MCF 10A (cell line): ENCODE measurements around the gene FOXP1. TPM values are rescaled to one million over a fixed set of nuclear protein-coding genes. Genes with fewer than 3 reads are reported as not detected.

Experiments
- BruUV-seq: library from RNA; stranded (reverse); fragments of 400-500 nt; replicated peaks from 2 replicates; lab custom pipeline; 2021; lab: Mats Ljungman, UMichigan
- CTCF ChIA-PET: fragments of 300-600 bp; sonication (Branson Sonifier 250); formaldehyde crosslinking; extraction: SDS; loops from one replicate; lab custom pipeline; 2021; ENCODE audit warnings: antibody characterized with exemption, inconsistent platforms; lab: Yijun Ruan, JAX
- POLR2A ChIA-PET: fragments of 300-600, 350-650 bp; sonication (Branson Sonifier 250); formaldehyde crosslinking; extraction: SDS; loops from one replicate; lab custom pipeline; 2020; ENCODE audit warnings: antibody characterized with exemption, inconsistent platforms; lab: Yijun Ruan, JAX
- DNase-seq: peaks from one replicate; pipeline ENCODE4 v3.0.0-alpha.2; 2018; ENCODE audit not compliant: unreplicated experiment
- H3K27ac Mint-ChIP-seq: one replicate; pipeline ENCODE4 v1.8.0; 2022; ENCODE audit warnings: mild to moderate bottlenecking, low read depth, mixed read lengths; ENCODE audit not compliant: unreplicated experiment
- H3K27me3 Mint-ChIP-seq: one replicate; pipeline ENCODE4 v1.8.0; 2022; ENCODE audit warnings: mixed read lengths; ENCODE audit not compliant: insufficient read depth, unreplicated experiment
- H3K36me3 Mint-ChIP-seq: one replicate; pipeline ENCODE4 v1.8.0; 2022; ENCODE audit warnings: mild to moderate bottlenecking, moderate library complexity, mixed read lengths; ENCODE audit not compliant: insufficient read depth, unreplicated experiment
- H3K4me1 Mint-ChIP-seq: one replicate; pipeline ENCODE4 v1.8.0; 2022; ENCODE audit warnings: mixed read lengths; ENCODE audit not compliant: insufficient read depth, unreplicated experiment
- H3K4me3 Mint-ChIP-seq: one replicate; pipeline ENCODE4 v1.8.0; 2022; ENCODE audit warnings: mild to moderate bottlenecking, moderate library complexity, mixed read lengths; ENCODE audit not compliant: unreplicated experiment
- H3K9me3 Mint-ChIP-seq: one replicate; pipeline ENCODE4 v1.8.0; 2022; ENCODE audit warnings: mixed read lengths; ENCODE audit not compliant: unreplicated experiment
- CTCF ChIP-seq: fragments of 200-600 bp; IDR thresholded peaks from one replicate; pipeline ENCODE4 v1.8.0; 2022; ENCODE audit warnings: antibody characterized with exemption, mild to moderate bottlenecking; ENCODE audit not compliant: unreplicated experiment
- intact Hi-C: fragments of 100-400 bp; cut with micrococcal nuclease; formaldehyde crosslinking; loops from 2 replicates; pipeline ENCODE4 v1.14.1; 2022
- total RNA-seq: library from RNA; stranded (reverse); gene quantifications from 2 replicates; pipeline ENCODE4 v1.2.3, GENCODE V29; 2022

The FOXP1 gene
- total RNA-seq, 1 experiment from 2014 or later = 49.0 TPM

GRCh38 chr3:71581457-71582035, 2.0 kb downstream of the FOXP1 start:
- no peaks in the 10 kb centered on the region for H3K27me3 Mint-ChIP-seq
- peak overlapping the region; percentile 85 for H3K4me3 Mint-ChIP-seq
- intact Hi-C loops = loop anchor here (2.0 to 10.0 kb wide), 4 partner anchors 45 to 367 kb away; no protein-coding TSS in a partner anchor
- ChIA-PET CTCF (interaction anchor here (0.6 to 2.2 kb wide), 6 partner anchors 75 to 725 kb away, joined by 3 to 16 read pairs (median 4); no protein-coding TSS in a partner anchor), POLR2A (interaction anchor here (0.6 to 5.9 kb wide), 14 partner anchors 17 to 599 kb away, joined by 3 to 219 read pairs (median 10); no protein-coding TSS in a partner anchor)
- H3K27ac Mint-ChIP-seq = peak overlapping the region; percentile 97
- no TSS peak for BruUV-seq
- DNase-seq = no peak
- peaks cover 18% of the 10 kb centered on the region for H3K36me3 Mint-ChIP-seq
- no peaks in the 10 kb centered on the region for H3K9me3 Mint-ChIP-seq
- peaks cover 26% of the 10 kb centered on the region for H3K4me1 Mint-ChIP-seq
- no peak for TF ChIP-seq CTCF

GRCh38 chr3:71580636-71581456, 2.7 kb downstream of the FOXP1 start:
- intact Hi-C loops = loop anchor here (1.0 to 10.0 kb wide), 6 partner anchors 44 to 574 kb away; no protein-coding TSS in a partner anchor
- no TSS peak for BruUV-seq
- POLR2A ChIA-PET = interaction anchor here (0.7 to 2.1 kb wide), 19 partner anchors 18 to 829 kb away, joined by 3 to 32 read pairs (median 6); no protein-coding TSS in a partner anchor
- peak overlapping the region; percentile 97 for H3K27ac Mint-ChIP-seq
- no peak for TF ChIP-seq CTCF
- CTCF ChIA-PET = interaction anchor here (0.6 to 0.9 kb wide), 5 partner anchors 30 to 470 kb away, joined by 3 to 5 read pairs (median 3); no protein-coding TSS in a partner anchor
- H3K4me3 Mint-ChIP-seq = peak overlapping the region; percentile 85
- H3K27me3 Mint-ChIP-seq = no peaks in the 10 kb centered on the region
- DNase-seq = peak; percentile 36
- peaks cover 23% of the 10 kb centered on the region for H3K4me1 Mint-ChIP-seq
- peaks cover 18% of the 10 kb centered on the region for H3K36me3 Mint-ChIP-seq
- no peaks in the 10 kb centered on the region for H3K9me3 Mint-ChIP-seq

GRCh38 chr3:71579935-71580406, 3.6 kb downstream of the FOXP1 start:
- no peaks in the 10 kb centered on the region for H3K9me3 Mint-ChIP-seq
- peaks cover 18% of the 10 kb centered on the region for H3K36me3 Mint-ChIP-seq
- H3K27me3 Mint-ChIP-seq = no peaks in the 10 kb centered on the region
- POLR2A ChIA-PET = interaction anchor here (0.7 to 2.1 kb wide), 20 partner anchors 17 to 829 kb away, joined by 3 to 32 read pairs (median 6); no protein-coding TSS in a partner anchor
- CTCF ChIA-PET = interaction anchor here (0.6 to 0.9 kb wide), 5 partner anchors 29 to 469 kb away, joined by 3 to 5 read pairs (median 3); no protein-coding TSS in a partner anchor
- no TSS peak for BruUV-seq
- DNase-seq = peak; percentile 62
- peak overlapping the region; percentile 85 for H3K4me3 Mint-ChIP-seq
- H3K4me1 Mint-ChIP-seq = peaks cover 31% of the 10 kb centered on the region
- H3K27ac Mint-ChIP-seq = peak overlapping the region; percentile 97
- TF ChIP-seq CTCF = no peak
- intact Hi-C loops = loop anchor here (1.0 to 10.0 kb wide), 6 partner anchors 43 to 573 kb away; no protein-coding TSS in a partner anchor
